ENCODE measurements around the gene SLC12A8. TPM values are rescaled to one million over a fixed set of nuclear protein-coding genes. Genes with fewer than 3 reads are reported as not detected.

The SLC12A8 gene
- total RNA-seq, 1 donor from 2014 or later, result 2.4 TPM

DNA sequence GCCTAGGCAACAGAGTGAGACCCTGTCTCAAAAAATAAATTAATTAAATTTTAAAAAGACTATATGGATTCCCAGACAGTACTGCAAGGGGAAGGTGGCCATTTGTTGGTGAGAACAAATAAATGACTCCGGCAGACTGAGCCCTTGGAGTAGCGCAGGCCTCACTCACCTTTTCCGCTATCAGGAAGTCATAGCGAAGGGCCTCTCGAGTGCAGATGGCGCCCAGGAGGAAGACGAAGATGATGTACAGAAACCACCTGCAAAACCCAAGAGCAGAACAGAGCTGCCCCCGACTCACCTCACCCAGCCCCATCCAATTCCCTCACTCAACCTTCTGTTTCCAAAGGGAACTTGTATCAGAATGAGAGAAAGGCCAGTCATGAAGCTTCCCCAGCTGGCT is 93.9 kb downstream of the SLC12A8 start:
- DNase-seq (ENCODE audit: low spot score in 2 of 2) (no peak), FAIRE-seq (no peak)

- FAIRE-seq (no peak), DNase-seq (ENCODE audit: low spot score in 2 of 2) (no peak)
Measured at GRCh38 chr3:125117631-125118191, 94.8 kb downstream of the SLC12A8 start.

GRCh38 chr3:125116311-125117080 is 96.1 kb downstream of the SLC12A8 start:
- FAIRE-seq, result no peak
- DNase-seq (ENCODE audit: low spot score in 2 of 2), result no peak

DNA sequence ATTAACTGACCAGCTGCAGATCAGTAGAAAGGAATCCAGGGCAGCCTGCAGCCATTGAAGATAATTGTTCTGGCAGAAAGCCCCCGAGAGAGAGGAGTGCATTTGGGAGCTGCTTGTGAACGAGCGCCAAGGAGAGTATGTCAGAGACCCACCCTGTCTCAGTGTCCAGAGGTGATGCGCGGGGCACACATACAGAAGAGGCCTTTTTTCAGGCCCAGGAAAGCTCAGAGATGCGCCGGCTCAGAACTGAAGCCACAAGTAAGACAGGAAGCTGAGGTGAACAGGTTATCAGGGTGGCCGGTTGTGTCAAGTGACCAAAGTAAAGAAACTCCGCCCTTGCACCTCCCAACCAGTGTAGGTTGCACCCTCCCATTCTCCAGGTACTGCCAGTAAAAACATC is 96.9 kb downstream of the SLC12A8 start:
- DNase-seq (ENCODE audit: low spot score in 2 of 2) (no peak), FAIRE-seq (no peak)

GRCh38 chr3:125112981-125113380 is 99.6 kb downstream of the SLC12A8 start:
- FAIRE-seq (no peak), DNase-seq (ENCODE audit: low spot score in 2 of 2) (no peak)

GRCh38 chr3:125110876-125111480 is 101.6 kb downstream of the SLC12A8 start:
- DNase-seq (ENCODE audit: low spot score in 2 of 2) (no peak), FAIRE-seq (no peak)

DNA sequence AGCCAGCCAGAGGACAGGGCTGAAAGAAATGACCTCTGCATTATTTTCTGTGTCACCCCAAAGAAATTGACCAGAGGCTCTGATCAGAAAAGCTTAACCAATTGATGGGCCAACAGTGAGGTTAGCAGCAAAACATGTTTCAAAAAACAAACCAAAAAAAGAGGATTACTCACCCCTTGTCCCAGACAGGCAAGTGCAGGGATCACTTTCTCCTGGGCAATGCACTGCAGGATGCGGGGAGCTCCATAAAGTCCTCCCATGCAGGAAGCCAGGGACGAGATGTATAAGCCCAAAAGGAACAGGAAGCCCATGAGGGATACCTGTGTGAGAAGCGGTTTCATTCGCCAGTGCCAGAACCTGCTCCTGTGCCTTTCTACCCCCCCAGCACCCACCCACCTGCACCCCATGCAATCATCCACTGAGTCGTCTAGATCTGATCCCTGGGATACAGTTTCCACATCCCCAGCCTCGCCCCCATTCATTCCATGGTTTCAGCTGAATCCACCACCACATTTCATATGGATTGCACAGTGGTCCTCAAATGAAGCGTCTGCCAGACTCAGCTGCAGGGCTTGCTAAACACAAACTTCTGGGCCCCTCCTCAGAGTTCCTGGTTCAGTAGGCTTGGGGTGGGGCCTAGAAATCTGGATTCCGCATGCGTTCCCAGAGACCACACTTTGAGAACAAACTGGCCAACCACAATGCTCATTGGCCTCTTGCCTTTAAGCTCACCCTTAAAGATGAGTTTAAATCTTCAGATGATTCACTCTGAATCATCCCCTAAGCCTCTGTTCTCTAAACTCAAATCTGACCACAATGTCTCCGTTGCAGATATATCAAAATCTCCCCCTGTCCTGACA is 102.3 kb downstream of the SLC12A8 start:
- FAIRE-seq (no peak), DNase-seq (ENCODE audit: low spot score in 2 of 2) (no peak)

DNA sequence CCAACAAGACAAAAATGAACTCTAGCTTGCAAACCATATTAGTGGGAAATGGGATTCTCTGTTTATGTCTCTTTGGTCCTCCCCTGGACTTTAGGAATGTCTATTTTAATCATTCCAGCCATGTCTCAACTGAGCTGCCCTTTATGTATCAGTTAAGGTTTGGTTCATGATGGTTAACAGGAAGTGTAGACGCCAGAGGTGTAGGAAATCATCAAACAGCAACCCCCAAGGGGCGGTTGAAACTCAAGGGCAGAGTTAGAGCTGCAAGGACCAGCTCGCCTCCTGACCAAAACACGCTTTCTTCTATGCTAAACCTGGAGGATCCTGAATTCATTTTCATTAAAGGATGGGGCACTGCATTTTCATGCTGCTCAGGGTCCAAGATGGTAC is 103.0 kb downstream of the SLC12A8 start:
- DNase-seq (ENCODE audit: low spot score in 2 of 2) (no peak), FAIRE-seq (no peak)

DNA sequence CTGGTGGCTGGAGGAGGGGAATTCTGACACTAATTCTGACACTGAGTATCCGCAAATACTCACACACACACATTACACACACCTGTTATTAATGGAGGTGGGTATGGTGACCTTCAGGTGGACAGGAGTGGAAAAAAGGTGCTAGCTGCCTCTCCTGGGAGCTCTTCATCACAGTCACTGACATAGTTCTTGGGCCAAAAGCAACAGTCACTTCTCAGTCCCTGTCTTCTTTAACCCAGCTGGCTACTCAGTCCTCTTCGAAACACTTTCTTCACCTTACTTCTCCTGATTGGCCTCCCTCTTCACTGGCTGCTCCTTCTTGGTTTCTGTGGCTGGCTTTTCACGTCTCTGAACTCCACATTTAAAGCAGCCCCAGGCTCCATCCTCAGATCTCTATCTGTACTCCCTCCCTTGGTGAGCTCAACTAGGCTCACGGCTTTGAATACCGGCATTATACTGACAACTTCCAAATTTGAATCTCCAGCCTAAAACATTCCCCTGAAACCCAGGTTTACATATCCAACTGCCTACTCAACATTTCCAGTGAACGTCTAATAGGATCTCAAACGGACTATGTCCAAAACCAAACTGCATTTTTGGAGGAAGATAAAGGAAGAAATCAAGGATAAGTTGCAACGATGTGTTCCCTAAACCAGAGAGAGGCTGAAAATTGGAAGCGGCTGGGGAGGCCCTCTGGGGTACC is 103.6 kb downstream of the SLC12A8 start:
- DNase-seq (ENCODE audit: low spot score in 2 of 2), result no peak
- no peak for FAIRE-seq

- FAIRE-seq (no peak), DNase-seq (ENCODE audit: low spot score in 2 of 2) (no peak)
Measured at GRCh38 chr3:125107861-125108567, 104.5 kb downstream of the SLC12A8 start.

DNA sequence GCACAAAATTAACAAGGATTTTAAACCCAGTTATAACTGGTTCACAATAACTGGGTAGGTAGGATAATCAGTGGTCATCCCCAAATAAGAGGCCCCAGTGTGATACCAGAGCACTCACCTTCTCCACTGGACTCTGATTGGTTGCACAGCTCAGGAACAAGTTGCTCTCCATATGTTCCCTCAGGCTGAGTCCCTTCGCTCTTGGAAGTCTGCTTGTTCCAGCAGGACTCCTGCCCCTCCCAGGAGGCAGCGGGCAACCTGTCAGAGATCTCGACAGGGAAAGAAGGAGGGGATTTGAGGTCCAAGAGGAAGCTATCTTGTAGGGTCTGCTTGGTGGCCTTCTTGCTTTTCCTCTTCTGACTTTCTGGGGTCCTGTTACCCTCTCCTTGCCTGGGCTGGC is 105.2 kb downstream of the SLC12A8 start:
- FAIRE-seq, result no peak

DNA sequence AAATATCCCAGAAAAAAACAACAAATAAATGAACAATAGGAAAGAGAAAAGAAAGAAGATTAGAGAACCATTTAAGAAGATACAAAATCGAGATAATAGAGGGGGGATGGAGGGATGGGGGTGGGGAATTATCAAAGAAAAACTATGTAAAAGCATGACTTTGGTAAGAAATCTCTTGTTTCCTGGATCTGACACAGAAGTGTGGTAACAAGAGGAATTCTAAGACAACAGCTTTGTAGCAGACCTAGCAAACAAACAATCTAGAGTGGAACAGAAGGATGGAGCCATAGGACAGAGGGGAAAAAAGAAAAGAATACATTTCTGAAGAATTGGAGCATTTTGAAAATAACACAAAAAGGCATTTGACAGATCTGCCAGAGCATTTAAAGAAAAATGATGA is 107.4 kb downstream of the SLC12A8 start:
- no peak for DNase-seq (ENCODE audit: low spot score in 2 of 2)
- FAIRE-seq, result no peak

More for the DNA sequence above, 105.2 kb downstream of the SLC12A8 start:
- DNase-seq (ENCODE audit: low spot score in 2 of 2), result no peak

DNA sequence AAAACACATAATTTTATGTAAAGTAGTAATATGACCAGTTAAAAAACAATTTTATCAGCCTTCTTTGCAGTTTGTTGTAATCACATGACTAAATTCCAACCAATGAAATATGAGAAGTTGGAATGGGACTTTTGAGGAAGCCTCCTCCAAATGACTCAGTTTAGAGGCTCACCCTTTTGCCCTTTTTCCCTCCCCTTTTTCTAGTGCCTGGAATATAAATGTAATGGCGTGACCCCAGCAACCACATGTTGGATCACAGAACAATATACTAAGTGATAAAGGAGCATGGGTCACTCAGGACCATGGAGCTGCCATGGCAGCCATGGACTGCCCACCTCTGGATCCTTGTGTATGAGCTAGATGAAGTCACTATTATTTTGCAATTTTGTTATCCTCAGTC is 107.9 kb downstream of the SLC12A8 start:
- FAIRE-seq, result no peak
- peak in 1 of 2 donors; percentile 22 for DNase-seq (ENCODE audit: low spot score in 2 of 2)

- FAIRE-seq, result no peak
Measured at GRCh38 chr3:125103406-125103805, 109.1 kb downstream of the SLC12A8 start.

DNA sequence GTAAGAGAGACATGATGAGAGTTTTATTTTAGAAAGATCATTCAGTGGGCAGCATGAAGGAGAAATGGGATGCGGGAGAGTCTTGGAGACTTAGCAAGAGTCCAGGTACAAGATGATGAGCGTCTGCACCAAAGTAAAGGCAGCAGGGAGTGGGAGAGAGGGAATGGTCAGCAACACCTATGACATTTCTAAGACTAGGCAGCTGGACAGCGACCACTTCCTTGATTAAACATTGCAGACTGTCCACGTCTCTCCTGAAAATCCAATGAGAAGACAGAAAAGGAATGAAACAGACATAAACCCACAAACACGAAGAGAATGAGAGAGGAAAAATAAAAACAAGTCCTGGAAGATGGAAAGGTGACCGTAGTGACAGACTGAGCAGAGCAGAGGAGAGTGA is 110.1 kb downstream of the SLC12A8 start:
- DNase-seq (ENCODE audit: low spot score in 2 of 2) (no peak), FAIRE-seq (no peak)

More at GRCh38 chr3:125103406-125103805, 109.1 kb downstream of the SLC12A8 start:
- no peak for DNase-seq (ENCODE audit: low spot score in 2 of 2)

DNA sequence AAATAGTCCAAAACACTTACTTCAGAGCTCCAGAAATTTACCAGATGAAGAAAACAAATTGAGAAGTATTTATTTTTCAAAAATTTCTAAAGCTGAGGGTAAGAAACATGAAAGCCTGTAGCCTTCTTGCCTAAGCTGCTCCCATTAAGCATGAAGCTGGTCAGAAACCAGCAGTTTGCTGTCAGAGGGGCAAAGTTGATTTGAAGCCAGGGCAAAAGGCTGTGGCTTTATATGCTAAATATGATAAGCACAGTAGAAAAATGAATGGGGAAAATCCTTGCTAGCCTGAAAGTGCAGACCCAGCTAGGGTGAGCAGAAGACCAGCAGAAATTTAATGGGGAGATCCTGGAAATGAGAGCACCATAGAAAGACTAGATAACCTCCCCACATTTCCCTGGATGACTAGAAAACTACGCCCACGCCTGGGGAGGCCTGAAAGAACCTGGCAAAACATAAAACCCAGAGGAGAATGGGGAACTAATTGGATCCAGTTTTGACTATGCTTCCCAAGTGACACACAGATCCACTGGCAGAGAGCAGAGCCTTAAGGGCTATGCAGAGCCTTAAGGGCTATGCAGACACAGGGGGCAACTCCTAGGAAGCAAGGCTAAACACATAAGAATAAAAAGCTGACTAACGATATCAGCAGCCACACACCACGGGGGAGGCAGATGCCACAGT is 113.8 kb downstream of the SLC12A8 start:
- DNase-seq (ENCODE audit: low spot score in 2 of 2) (no peak), FAIRE-seq (no peak)

DNA sequence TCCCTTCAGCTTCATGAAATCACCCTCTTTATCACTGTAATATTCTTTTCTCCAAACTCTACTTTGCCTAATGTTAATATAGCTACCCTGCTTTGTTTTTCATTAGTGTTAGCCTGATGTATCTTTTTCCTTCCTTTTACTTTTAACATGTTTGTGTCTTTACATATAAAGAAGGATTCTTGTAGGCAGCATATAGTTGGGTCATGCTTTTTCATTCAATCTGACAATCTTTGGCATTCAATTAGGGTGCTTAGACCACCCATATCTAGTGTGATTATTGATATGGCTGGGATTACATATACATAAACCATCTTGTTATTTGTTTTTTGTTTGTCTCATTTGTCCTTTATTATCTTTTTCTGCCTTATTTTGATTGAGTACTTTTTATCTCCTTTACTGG is 121.9 kb downstream of the SLC12A8 start:
- DNase-seq (ENCODE audit: low spot score in 2 of 2) (no peak), FAIRE-seq (no peak)

DNA sequence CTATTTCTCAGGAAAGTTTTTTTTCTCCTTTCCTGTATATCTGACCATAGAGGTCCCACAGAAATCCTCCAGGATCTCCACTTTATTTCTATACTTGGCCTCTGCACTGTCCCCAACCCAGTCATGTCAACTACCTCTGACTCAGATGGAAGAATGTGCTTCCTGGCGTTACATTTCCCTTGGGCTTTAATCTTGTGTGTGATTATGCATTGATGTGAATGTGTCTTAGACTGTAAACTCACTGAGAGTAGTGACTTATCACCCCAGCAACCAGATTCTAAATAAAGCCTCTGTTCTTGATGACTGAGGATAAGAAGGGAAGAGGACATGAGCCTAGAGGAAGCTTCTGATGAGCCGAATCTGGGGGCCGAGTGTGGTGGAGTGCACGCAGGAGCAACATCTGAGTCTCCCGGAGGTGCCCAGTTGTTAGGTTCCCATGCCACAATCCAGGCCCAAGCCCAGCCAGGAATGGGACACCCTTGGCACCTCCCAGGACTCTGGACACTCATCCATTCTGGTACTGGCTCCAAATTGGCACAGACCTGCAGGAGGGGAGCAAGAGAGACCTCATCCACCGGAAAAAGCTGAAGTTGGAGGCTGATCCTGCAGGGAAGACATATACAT is 124.7 kb downstream of the SLC12A8 start:
- no peak for FAIRE-seq
- DNase-seq (ENCODE audit: low spot score in 2 of 2), result no peak

DNA sequence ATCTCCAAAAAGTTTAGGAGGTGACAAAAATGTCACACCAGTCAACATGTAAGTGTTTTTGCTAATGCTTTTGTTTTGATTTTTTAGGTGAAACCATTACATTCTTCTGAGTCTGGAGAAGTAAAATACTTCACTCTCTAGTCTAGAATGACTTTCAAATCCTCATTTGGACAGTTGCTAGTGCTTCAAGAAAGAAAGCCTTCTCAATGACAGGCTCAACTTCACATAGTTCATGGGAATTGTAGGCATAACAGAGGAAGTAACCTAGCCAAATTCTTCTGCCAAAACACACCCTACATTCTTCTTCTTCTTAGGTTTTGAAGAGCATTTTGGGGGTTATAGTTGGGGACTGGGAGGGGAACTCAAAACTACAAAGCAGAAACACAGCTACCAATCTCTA is 127.4 kb downstream of the SLC12A8 start:
- FAIRE-seq (no peak), DNase-seq (ENCODE audit: low spot score in 2 of 2) (no peak)

Measured in frontal cortex (tissue), 4 donors.